HG03558 (cell line): ENCODE results near the gene RAB40B.

Experiments
- ATAC-seq: cut with Tn5 transposase; IDR thresholded peaks from one replicate; pipeline ENCODE4 v1.9.1; 2021; ENCODE audit warnings: moderate number of reproducible peaks; ENCODE audit not compliant: unreplicated experiment; ENCODE audit errors: extremely low read depth

RAB40B gene

DNA sequence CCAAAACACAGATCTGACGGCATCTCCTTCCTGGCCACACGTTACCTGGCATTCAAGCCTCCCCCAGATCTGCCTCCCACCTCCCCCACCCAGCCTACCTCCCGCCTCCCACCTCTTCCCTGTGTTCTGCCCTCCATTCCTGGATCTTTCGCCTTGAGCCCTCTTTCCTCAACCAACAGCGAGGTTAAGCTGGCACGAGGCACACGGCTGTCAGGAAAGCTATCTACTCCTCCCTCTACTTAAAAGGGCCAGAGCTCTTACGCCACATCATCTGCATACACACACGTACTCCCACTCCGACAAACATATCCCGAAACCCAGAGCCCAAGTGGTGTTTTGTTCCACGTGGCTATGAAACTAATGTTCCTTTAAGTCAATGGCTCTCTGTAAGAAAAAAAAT, 68.3 kb downstream of the RAB40B start:
- ATAC-seq, result no peak

DNA sequence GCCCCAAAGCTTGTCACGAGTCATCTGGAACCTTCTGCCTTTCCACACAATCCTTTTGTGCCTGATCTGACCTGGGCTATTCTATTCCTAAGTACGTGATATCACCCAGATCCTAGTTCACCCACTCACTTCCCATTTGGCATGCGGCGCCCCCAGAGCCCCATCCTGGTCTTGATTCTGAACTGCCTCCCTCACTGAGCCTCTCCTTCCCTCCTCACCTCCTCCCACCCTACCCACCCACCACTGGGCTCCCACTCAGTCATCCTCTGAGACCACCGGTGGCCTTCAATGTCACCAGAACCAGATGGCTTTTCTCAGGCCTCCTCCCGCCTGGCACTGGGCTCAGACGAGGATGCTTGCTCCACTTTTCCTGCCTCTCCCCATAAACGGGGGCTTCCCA, 68.8 kb downstream of the RAB40B start:
- no peak for ATAC-seq

DNA sequence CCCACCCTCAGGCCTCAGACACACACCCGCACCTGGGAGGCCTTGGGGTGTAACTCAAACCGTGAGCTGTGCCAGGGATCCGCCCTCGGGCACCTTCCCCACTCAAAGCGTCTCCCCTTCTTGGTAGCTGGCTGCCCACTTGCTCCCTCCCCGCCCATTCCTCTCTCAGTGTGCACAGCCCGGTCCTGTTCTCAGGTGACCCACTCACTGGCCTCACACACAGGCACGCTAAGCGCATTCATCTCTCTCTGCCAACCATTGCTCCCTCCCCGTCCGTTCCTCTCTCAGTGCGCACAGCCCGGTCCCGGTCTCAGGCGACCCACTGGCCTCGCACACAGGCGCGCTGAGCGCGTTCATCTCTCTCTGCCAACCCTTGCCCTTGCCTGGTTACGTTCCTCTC, 71.1 kb downstream of the RAB40B start:
- ATAC-seq, result no peak

DNA sequence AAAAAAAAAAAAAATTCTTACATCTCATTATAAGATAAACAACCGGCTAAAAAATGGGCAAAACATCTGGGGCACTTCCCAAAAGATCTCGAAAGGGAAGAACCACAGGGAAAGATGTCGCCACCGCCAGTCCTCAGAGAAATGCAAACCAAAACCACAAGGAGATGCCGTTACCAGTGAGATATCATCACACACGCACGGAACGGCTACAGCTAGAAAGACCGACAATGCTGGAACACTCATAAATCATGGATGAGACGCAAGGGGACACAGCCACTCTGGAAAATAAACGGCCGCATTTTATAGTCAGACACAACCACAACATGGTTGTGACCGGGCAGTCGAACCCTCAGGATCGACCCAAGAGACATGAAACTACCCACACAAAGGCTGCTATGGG, 74.8 kb downstream of the RAB40B start:
- ATAC-seq, result no peak

DNA sequence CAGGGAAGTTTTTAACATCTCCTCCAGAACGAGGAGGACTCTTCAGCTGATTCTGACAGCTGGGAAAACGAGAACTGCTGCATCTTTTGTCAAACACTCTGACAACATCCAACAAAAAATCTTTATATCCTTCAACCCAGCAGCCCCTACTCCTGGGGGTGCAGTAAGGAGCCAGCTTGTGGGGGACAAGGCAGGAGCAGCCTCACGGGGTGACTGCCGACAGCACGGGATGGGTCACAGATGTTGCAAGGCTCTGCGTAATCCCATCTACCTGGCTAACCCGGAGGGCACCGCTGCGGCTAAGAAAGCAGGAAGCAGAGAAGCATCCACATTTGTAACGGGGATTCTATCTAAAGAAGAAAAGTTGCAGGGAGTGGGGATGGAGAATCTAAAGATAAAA, 78.9 kb downstream of the RAB40B start:
- no peak for ATAC-seq

DNA sequence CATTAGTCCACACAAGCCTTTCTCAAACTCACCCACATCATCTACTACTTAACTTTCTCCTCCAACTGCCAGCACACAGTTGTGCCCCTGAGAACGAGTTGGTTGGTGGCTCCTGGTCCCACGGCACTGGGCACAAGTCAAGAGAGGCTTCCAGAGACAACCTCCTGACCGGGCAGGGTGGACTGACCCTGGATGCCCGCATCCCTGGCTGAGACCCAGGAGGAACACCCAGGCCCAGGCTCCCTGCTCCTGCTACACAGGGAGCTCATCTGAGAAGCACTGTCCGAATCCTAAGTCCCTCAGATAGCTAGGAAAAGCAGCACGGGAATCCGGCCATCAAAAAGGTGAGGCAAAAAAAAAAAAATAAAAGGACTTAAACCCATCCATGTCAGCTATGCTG, 79.3 kb downstream of the RAB40B start:
- ATAC-seq, result no peak

DNA sequence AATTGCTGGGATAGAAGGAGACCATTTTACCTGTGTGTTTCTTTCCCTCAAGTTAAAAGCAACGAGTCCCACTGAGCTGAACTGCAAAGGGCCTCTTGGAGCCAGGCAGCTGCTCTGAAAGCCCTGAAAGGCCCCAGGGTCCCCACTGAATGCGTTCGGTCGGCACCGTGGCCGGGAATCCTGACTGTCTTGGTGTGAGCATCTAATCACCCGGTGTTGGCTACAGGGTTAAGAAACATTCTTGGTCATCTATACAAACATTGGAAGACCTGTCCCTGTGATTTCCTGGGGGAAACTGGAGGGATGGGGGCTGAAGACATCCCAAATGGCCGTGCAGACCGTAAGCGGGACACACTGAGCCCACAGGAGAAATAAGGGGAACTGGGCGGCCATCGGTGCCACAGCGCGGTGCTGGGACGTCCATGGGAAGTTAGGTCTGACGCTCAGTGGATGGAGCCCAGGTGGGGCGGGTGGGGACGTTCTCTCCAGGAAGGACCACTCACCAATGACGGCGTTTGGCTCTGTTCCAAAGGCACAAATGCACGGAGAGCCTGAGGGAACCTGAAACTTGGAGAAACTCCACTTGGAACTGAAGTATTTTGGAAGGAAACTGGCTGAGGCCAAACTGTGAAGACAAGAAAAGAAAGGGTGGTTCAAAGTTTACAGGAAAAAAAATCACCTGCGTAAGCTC, 82.3 kb downstream of the RAB40B start:
- no peak for ATAC-seq

DNA sequence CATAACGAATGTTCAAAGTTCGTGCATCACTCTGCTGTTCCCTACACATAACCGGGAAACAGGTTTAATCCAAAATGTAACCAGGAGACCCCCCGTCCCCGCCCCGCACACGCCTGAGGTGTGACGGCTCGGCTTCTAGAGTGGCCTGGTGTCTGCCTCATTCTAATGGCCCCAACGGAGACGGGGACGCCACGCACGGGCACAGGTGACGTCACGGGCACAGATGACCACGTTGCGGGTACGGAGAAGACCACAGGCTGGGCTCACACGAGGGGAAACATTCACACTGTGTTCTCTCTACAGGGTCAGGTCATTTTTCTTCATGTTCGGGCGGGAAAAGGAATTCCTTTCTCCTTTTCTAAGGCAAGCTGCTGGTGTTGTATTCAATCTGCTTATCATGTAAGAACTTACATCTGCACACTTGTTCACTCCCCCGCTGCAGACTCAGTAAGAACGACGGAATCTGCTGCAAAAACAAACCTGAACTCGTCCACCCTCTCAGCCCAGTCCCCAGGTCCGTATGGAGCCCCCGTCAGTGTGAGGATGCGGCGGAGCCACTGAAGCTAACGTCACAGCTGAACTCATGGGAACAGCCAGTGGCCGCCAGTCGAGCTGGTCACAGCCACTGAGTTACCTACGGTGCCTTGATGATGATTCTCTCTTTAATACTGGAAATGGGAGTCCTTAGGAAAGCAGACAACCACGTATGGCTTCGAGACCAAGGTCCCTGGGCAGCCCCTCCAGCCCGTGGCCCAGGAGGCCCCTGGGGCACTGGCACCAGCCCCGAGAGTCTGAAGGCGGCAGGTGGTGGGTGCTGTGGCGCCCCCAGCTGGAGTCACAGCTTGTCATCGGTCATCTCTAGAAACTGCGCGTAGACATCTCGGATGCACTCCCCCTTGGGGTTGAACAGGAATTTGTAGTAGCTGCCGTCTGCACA, 83.1 kb downstream of the RAB40B start:
- ATAC-seq, result no peak

DNA sequence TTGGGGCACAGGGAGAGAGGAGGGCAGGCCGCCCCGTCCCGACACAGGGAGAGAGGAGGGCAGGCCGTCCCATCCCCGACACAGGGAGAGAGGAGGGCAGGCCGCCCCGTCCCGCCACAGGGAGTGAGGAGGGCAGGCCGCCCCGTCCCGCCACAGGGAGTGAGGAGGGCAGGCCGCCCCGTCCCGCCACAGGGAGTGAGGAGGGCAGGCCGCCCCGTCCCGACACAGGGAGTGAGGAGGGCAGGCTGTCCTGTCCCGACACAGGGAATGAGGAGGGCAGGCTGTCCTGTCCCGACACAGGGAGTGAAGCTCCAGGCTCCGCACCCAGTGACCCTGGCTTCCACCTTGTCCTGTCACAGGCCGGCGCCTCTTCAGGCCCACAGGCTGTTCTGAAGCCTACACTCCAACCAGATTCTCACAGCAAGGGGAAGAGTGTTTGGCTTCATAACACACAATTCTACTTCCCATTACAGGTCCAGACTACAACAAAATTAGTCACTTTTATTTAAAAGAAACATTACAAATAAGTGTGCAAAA, 84.3 kb downstream of the RAB40B start:
- ATAC-seq, result no peak

DNA sequence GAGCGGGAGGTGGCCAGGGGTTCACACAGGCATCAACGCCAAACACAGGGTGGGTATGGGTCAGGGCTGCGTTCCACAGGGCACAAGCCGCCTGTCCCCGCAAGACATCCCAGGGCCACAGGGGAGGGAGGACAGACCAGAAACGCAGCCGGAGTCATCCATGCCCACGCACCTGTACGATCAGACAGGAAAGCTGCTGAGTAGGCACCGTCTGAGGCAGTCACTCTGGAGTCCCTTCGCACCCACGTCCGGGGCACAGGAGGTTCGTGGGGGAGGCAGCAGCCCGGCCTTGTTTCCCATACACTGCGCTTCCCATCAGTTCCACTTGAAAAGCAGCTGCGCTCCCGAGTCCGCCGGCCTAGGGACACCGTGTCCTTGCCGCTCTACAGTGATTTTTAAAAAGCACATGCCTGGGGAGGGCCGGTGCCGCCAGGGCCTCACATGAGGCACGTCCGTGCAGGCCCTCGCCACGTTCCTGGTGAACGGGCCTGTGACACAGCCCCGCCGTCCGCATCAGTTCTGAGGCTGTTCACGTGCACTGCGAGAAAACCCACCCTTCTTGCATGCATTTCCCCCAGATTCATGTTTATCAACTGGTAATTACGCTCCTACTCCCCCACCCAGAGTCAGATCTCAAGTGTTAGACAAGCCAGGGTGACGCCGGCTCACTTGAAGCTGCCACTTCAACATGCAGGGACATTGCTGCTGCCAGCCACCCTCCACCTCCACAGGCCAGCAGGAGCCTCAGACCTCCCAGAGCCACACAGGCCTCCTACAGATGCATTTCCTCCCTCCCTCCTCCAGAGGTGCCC, 85.0 kb downstream of the RAB40B start:
- no peak for ATAC-seq

DNA sequence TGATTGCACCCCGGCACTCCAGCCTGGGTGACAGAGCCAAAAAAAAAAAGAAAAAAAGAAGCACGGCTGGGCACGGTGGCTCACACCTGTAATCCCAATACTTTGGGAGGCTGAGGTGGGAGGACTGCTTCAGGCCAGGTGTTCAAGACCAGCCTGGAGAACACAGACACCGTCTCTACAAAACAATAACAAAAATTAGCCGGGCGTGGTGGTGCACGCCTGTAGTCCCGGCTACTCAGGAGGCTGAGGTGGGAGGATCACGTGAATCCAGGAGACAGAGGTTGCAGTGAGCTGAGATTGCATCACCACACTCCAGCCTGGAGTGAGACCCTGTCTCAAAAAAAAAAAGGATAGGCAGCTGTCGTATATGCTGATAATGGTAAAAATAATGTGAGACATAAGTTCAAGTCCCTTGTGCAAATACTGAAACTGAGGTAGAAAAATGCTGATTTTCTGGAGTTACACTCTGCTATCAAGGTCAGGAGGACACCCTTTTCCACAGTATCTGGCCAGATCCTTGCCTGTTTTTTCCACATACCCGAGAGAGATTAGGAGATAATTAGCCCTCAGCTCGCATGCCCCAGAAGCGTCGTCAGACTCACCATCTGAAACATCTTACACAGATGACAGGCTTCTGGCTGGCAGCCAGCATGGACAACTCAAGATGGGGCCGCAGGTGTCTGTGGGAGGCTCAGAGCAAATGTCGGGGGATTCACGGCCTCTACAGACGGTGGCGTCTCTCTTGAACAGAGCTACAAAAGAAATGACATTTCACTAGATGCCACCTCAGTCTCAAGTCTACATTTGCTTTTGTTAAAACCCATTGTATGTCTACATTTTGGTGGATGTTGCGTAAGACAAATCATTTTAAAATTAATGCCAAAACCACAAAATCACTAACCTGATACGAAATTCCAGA, 87.1 kb downstream of the RAB40B start:
- no peak for ATAC-seq

DNA sequence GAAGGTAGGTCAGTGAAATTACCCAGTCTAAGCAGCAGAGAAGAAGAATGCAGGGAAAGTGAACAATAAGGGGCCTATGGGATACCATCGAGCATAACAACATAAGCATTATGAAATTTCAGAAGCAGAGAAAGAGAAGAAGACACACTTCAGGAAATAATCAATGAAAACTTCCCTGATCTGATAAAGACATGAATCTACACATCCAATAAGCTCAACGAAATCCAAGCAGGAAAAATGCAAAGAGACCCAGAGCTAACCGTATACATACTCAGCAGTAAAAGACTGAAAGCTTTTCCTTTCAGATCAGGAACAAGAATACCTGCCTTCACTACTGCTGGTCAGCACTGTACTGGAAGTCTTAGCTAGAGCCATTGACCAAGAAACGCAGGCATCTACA, 88.8 kb downstream of the RAB40B start:
- ATAC-seq, result no peak

DNA sequence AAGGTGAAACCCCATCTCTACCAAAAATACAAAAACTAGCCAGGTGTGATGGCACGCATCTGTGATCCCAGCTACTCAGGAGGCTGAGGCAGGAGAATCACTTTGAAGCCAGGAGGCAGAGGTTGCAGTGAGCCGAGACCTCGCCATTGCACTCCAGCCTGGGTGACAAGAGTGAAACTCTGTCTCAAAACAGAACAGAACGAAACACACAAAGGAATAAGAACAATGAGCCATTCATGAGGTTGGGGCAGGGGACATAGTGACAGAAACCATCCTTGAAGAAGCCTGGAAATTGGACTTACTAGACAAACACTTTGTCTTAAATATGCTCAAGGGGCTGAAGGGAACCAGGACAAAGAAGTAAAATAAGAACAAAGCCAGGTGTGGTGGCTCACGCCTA, 89.7 kb downstream of the RAB40B start:
- ATAC-seq, result no peak

DNA sequence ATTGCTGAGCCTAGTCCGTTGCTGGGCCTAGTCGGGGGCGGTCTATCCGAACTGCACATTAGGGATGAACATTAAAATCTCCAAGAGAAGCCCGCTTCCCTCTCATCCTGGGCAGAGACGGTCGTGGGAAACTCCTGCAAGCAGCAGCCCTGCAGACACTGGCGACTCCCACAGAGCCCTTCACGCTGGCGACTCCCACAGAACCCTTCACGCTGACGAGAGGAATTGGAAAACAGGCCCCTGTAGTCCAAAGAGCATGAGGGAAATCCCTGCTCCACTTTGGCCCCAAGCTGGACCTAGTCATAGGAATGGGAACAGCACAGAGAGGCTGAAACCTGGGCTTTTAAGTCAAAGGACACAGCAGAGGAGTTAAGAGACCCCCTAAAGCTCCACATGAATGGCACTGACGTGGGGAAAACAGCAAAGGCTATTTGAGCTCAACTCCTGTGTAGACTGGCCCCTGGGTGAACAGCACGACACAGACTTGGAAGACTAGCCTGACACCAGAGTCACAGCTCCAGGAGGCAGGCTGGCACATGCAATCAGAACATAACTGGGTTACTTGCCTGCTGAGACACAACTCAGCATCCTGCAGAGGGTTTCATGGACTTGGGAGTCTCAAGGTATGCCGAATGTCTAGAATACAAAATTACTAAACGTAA, 92.4 kb downstream of the RAB40B start:
- ATAC-seq, result no peak
